ENCODE measurements around the gene LRRC8A.

DNA sequence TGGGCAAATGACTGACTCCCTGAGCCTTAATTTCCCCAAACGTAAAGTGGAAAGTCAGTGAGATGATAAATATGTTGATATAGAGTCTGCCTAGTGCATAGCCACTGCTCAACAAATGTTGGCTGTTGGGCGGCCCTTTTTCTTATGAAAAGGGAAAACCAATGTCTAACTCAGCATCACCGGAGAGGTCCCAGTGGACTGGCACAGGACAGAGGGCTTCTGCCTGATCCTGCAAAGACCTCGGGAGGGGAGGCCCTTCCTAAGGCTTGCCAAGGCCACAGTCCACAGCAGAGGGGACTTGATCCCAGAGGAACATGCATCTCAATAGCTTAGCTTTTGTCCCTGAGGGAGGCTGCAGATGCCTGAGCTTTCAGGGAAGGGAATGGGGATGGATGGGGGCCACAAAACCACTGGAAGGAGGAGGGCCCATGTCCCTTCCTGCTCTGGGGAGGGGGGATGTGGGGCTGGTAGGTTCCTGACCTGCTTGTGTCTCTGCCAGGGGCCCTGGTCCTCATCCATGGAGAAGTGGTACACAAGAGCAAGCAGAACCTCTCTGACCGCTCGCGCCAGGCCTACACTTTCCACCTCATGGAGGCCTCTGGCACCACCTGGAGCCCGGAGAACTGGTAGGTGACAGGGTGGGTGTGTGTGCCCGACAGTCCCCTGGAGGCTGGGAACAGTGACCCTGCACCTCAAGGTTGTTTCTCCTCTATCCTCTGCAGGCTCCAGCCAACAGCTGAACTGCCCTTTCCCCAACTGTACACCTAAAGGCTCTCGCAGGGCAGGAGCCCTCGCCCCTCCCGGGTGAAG is 59.2 kb downstream of the LRRC8A start:
- TF ChIP-seq CTCF (IDR thresholded peaks at IDR 0.05): no peak
- no peak for TF ChIP-seq POLR2A (IDR thresholded peaks at IDR 0.05; ENCODE audit: low read depth)
- TF ChIP-seq POLR2AphosphoS5 (IDR thresholded peaks at IDR 0.05): peak in 1 of 2 donors; percentile 0
- no peak for TF ChIP-seq EP300 (IDR thresholded peaks at IDR 0.05)
